Measurements from ENCODE around the gene HMGB2.

The HMGB2 gene

GRCh38 chr4:173288698-173289352 is 45.3 kb downstream of the HMGB2 start:
- DNase-seq (ENCODE audit: low read depth in 4 of 4, low spot score in 1 of 4): no peak

GRCh38 chr4:173288296-173288695 is 45.9 kb downstream of the HMGB2 start:
- peak; percentile 60 to 77 (median 64) for DNase-seq (ENCODE audit: low read depth in 4 of 4, low spot score in 1 of 4)

GRCh38 chr4:173287486-173287885 is 46.7 kb downstream of the HMGB2 start:
- no peak for DNase-seq (ENCODE audit: low read depth in 4 of 4, low spot score in 1 of 4)

GRCh38 chr4:173284463-173284862 is 49.7 kb downstream of the HMGB2 start:
- DNase-seq (ENCODE audit: low read depth in 4 of 4, low spot score in 1 of 4): no peak

- no peak for DNase-seq (ENCODE audit: low read depth in 4 of 4, low spot score in 1 of 4)
These were observed 51.5 kb downstream of the HMGB2 start for GRCh38 chr4:173282626-173283025.

- DNase-seq (ENCODE audit: low read depth in 4 of 4, low spot score in 1 of 4): no peak
These were observed 51.9 kb downstream of the HMGB2 start for GRCh38 chr4:173282256-173282562.

GRCh38 chr4:173281406-173282255 is 52.5 kb downstream of the HMGB2 start:
- DNase-seq (ENCODE audit: low read depth in 4 of 4, low spot score in 1 of 4): no peak

All from stimulated activated CD4-positive, alpha-beta T cell treated with anti-CD3 and anti-CD28 coated beads, Interleukin-1b, Interleukin-23, amount 100 ng/mL, for 24 hours (primary cell).